Upper lobe of left lung (tissue), 4 donors: ENCODE results near the gene TMPRSS9.

Experiments used
- CTCF ChIP-seq, 6 experiments: fragments of 450-650 bp in 4 of 6; fragments of 200-600 bp in 2 of 6; sonication (generic) in 2 of 6; IDR thresholded peaks; one replicate each; pipeline ENCODE4 v1.5.1; 2016 to 2019; ENCODE audit warnings: antibody characterized with exemption in 6 of 6
- POLR2A ChIP-seq, 4 donors: fragments of 450-650 bp; IDR thresholded peaks; one replicate each; pipeline ENCODE4 v1.5.1; 2016 to 2017; ENCODE audit warnings: antibody characterized with exemption in 4 of 4, mild to moderate bottlenecking in 2 of 4

- no peak for TF ChIP-seq CTCF (IDR thresholded peaks at IDR 0.05)
- no peak for TF ChIP-seq POLR2A (IDR thresholded peaks at IDR 0.05)
Measured at GRCh38 chr19:2387367-2388288, 27.6 kb downstream of the TMPRSS9 start.
